GM12892 (cell line): Measurements from ENCODE around the gene WDR83.
"Not testable (repeated sequence)": the region's sequence is repeated elsewhere in the genome, so short reads cannot be mapped to it uniquely, and the experiment has no call there.

Experiments used
- DNase-seq: peaks from one replicate; pipeline ENCODE4 v3.0.0; 2011; ENCODE audit not compliant: insufficient read length
- FAIRE-seq: peaks from 2 replicates; lab custom pipeline; 2011; peaks lifted over from hg19 to GRCh38; lab: Jason Lieb, UNC
- POLR2A ChIP-seq: IDR thresholded peaks from 2 replicates; pipeline ENCODE4 v1.6.1; 2011; ENCODE audit warnings: low read depth, low read length, control low read depth
- POLR2AphosphoS5 ChIP-seq: IDR thresholded peaks from 2 replicates; pipeline ENCODE4 v1.6.1; 2011; ENCODE audit warnings: low read depth, low read length, control low read depth
- TAF1 ChIP-seq: IDR thresholded peaks from 2 replicates; pipeline ENCODE4 v1.6.1; 2011; ENCODE audit warnings: low read depth, mild to moderate bottlenecking, control low read depth, low read length, borderline replicate concordance

The WDR83 gene

DNA sequence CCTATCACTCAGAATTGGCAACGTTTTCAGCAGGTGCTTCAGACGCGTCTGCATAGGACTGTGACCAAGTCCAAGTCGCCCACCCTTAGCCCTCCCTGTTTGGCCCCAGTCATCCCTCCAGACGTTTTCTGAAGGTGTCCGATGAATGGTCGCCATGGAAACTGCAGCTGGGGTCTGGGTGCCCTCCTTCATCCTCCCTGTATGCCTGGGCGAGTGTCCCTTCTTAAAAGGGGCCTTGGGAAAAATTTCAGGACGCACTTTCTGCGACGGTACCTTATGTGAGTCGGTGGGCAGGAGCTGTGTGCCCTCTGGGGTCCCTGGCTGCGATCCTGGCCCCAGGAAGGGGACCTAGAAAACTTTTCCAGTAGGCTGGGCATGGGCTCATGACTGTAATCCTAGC, 25.2 kb upstream of the WDR83 start:
- no peak for FAIRE-seq
- no peak for TF ChIP-seq TAF1
- no peak for TF ChIP-seq POLR2A
- TF ChIP-seq POLR2AphosphoS5, result no peak
- no peak for DNase-seq

DNA sequence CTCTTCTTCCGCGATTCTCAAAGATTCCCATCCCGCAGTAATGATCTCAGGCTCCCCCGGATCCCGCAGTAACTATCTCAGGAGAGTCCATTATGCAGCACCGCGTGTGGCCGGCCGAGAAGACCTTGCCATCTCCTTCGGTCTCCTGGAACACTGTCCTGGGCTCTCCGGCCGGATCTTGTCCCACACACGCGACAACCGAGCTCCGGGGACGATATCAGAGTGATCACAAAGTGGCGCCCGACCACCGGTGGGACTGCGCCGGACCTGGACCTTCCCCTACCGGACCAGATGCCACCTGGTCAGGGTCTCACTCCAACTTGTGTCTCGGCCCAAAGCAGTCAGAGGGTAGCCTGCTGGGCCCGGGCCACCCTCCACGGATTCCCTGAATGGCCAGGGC, 24.1 kb upstream of the WDR83 start:
- FAIRE-seq, result no peak

DNA sequence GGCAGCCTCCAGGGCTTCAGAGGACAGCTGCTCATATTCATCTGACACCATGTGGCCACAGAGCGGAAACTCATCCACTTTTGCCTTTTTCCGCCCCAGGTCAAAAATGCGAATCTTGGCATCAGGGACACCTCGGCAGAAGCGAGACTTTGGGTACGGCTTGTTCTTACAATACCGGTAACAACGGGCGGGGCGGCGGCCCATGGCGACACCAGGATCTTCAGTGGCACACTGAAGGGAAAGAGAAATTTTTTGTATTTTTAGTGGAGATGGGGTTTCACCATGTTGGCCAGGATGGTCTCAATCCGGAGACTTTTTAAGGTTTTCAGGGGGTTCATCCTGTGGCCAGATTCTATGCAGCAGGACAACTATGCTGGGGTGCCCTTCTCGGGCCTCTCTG, 22.9 kb upstream of the WDR83 start:
- not testable (repeated sequence) for FAIRE-seq, DNase-seq

More for the DNA sequence above, 24.1 kb upstream of the WDR83 start:
- no peak for DNase-seq
- TF ChIP-seq POLR2A (no peak), POLR2AphosphoS5 (no peak), TAF1 (no peak)

DNA sequence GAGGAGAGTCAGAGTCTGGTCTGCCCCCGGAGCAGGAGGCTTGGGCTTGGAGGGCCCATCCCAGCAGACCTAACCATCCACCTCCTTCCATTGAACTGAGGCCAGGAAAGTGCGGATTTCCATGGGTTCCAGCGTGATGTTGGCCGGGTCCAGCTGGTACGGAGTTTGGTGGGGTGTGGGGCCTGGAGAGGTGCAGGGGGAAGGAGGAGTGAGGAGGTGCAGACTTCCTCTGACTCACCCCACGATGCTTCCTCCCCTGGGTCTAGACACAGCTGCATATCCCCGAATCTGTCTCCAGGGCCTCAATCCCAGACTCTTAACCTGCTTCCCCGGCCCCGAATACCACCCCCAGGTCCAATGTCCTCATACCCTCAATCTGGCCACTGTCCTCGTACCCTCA, 20.1 kb upstream of the WDR83 start:
- no peak for FAIRE-seq
- DNase-seq, result no peak
- no peak for TF ChIP-seq POLR2AphosphoS5
- no peak for TF ChIP-seq TAF1
- TF ChIP-seq POLR2A, result no peak

DNA sequence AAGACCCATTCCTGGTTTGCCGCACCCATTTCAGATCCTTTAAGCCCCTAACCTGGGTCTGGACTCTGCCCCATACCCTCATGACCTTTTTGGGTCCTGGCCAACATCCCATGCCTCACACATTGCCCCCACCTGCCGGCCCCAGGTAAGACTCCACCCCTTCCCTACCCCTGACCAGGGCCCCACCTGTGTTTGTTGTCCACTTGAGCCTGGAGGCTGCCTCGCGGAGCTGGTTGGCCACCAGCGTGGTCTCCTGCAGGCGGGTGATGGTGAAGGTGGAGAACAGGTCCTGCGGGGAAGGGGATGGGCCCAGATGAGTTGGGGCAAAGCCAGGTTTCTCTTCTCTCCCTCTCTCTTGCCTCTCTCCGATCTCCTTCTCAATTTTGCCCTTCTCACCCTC, 19.6 kb upstream of the WDR83 start:
- no peak for FAIRE-seq
- TF ChIP-seq TAF1 (no peak), POLR2AphosphoS5 (no peak), POLR2A (no peak)

DNA sequence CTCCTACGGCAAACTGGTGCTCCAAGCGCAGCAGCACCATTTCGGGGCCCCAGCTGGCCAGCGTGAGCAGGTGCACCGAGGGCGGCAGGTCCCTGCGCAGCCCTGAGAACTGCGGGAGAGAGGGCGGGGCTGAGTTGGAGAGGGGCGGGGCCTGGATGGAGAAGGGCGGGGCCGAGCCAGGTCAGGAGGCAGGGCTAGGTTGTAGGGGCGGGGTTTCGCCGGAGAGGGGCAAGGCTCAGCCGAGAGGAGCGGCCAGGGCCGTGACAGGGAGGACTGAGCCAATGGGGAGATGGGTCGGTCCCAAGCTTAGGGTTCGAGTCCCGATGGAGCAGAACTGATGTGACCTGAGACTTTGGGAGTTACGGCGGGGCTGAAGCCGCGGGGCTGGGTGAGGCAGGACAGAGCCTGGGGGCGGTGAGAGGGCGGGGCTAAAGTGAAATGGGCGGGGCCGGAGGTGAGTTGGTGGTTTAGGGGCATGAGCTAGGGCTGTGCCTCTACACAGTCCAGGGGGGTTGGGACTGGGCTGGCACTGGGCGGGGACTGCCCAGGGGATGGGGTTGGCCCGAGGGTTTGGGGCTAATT, 19.0 kb upstream of the WDR83 start:
- FAIRE-seq, result no peak
- DNase-seq, result no peak
- TF ChIP-seq TAF1 (no peak), POLR2AphosphoS5 (no peak), POLR2A (no peak)

More for the DNA sequence above, 19.6 kb upstream of the WDR83 start:
- DNase-seq, result no peak

DNA sequence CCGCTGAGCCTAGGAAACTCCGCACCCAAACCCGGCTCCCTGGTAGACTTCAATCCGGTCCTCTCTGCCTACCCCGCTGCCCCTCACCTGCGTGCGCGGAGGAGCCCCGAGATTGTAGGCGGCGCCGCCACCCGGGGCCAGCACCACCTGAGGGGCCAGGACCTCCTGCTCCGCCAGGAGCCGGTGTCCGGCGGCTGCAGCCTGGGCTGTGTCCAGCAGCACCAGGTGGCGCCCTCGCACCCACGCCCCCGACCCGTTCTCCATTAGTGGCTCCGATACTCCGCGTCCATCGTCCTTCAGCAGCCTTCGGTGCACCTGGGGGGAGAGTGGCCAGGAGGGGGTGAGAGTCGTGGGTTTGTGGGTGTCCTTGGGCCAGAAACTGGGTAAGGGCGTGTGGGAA, 18.5 kb upstream of the WDR83 start:
- no peak for FAIRE-seq
- no peak for TF ChIP-seq POLR2A
- no peak for TF ChIP-seq POLR2AphosphoS5
- TF ChIP-seq TAF1, result no peak
- DNase-seq, result no peak

DNA sequence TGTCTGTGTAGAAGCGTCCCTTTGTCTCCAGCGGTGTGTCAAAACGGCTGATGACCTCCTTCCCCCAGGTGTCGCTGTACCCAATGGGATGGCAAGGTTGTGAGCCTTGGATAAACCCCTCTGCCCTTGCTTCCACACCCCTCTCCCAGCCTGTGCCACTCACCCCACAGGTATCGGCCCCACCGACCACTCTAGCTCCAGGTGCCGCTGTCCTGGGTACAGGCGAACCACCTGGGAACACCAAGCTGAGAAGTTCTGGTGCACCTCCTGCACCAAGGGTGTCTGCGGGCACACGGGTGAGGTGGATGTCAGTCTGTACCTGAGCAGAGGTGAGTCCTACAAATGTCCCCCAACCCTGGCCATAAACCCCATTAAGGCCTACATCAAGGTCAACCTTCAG, 16.7 kb upstream of the WDR83 start:
- FAIRE-seq, result no peak
- no peak for TF ChIP-seq TAF1
- TF ChIP-seq POLR2AphosphoS5, result no peak
- no peak for TF ChIP-seq POLR2A
- DNase-seq, result no peak

DNA sequence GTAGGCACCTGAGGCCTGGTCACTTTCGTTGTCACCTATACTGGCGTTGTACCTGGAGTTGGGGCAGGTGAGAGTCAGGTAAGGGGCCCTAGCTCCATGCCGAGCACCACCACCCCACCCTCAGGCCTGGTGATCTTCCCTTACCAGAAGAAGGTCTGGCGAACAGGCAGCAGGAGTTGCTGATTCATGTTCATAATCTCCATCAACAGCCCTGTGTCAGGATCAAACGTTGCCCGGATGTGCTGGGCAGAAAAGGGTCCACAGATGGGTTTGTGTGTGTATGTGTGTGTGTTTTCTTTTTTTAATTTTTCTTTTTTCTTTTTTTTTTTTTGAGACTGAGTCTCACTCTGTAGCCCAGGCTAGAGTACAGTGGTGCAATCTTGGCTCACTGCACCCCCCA, 14.4 kb upstream of the WDR83 start:
- no peak for DNase-seq
- TF ChIP-seq POLR2A (no peak), TAF1 (no peak), POLR2AphosphoS5 (no peak)
- FAIRE-seq, result no peak

DNA sequence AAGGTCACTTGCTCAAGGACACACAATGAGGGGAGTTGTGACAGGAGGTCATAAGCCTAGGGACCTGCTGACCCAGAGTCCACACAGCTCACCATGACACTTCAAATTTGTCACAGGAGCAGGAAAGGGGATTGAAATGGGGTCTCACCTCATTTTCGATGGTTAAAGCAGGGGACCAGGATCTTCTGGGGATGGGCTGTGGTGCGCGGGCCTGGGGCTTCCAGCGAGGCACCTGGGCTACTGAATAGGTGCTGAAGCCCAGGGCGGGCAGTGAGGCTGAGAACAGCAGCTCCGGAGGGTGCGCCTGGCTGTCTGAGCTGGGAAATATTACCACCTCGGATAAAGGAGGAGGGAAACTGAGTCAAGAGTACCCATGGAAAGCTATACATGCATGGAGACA, 11.1 kb upstream of the WDR83 start:
- TF ChIP-seq POLR2AphosphoS5 (no peak), POLR2A (no peak), TAF1 (no peak)
- FAIRE-seq, result no peak
- no peak for DNase-seq

DNA sequence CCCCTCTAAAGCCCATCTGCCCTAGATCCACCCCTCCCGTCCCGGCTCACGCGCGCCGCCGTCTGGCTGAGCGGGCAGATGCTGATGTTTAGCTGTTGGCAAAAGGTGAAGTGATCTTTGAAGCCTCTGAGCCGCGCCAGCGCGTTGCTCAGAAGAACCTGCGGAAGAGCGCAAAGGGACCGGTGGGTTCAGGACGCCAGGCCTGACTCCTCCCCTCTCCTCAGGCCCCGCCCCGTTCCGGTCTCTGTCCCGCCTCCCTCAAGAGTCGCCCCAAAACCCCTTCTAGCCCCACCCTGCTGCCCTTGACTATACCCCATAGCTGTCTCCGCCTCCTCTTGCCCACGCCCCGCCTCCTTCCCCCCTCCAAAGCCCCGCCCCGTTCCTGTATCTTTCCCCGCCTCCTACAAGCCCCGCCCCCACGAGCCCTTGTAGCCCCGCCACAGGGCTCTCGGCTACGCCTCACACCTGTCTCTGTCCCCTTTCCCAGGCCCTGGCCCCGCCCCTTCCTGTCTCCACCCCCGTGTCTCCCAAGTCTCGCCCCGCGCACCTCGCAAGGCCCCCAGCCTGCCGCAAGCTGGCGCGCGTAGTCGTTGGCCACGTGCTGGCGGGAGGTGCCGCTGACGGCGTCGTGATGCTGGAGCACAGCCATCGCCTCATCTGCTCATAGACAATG, 9.6 kb upstream of the WDR83 start:
- no peak for FAIRE-seq
- DNase-seq, result no peak
- TF ChIP-seq TAF1, result no peak
- TF ChIP-seq POLR2A, result no peak
- no peak for TF ChIP-seq POLR2AphosphoS5

DNA sequence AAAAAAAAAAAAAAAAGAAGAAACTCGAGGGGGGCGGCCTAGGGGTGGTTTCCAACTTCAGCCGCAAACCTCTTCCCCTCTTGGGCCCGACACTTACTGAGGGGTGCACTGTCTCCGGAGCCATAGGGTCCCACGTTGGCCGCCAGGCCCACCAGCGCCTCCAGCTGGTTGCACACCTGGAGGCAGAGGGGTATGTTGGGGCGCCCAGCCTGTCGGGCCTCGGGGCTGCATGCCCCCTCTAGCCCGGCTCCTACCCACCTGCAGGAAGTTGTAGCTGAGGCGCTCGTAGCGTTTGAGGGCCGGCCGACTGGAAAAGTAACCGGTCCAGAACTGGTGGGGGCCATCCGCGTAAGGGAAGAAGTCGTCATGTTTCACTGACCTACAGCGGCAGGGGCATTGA, 8.6 kb upstream of the WDR83 start:
- FAIRE-seq (no peak), DNase-seq (no peak)
- no peak for TF ChIP-seq POLR2AphosphoS5
- TF ChIP-seq TAF1, result no peak
- no peak for TF ChIP-seq POLR2A
